Thoracic aorta (tissue), 2 donors: ENCODE data around the gene KCNJ6. TPM values are rescaled to one million over a fixed set of nuclear protein-coding genes. Genes with fewer than 3 reads are reported as not detected.

ENCODE experiments used
- ATAC-seq: fragments of 150-250 bp; one replicate; pipeline ENCODE4 v1.8.0; 2017; ENCODE audit warnings: low read depth; ENCODE audit not compliant: insufficient number of reproducible peaks, low FRiP score
- DNase-seq: peaks from one replicate; pipeline ENCODE4 v3.0.0-alpha.2; 2020; ENCODE audit warnings: low spot score
- H3K27ac ChIP-seq, 2 donors: fragments of 200-600 bp; sonication (generic); 1 replicate in 1 of 2; 2 replicates in 1 of 2; pipeline ENCODE4 v1.5.1; 2016; ENCODE audit warnings: mild to moderate bottlenecking in 2 of 2, moderate library complexity in 2 of 2
- H3K27me3 ChIP-seq: fragments of 200-600 bp; sonication (generic); replicated peaks from 2 replicates; pipeline ENCODE4 v1.6.0; 2016; ENCODE audit warnings: mild to moderate bottlenecking; ENCODE audit not compliant: insufficient read depth
- H3K36me3 ChIP-seq: fragments of 200-600 bp; sonication (generic); one replicate; pipeline ENCODE4 v1.5.1; 2016
- H3K4me1 ChIP-seq, 2 donors: fragments of 200-600 bp; sonication (generic); 1 replicate in 1 of 2; 2 replicates in 1 of 2; pipeline versions ENCODE4 v1.5.1 to v1.6.0; 2016; ENCODE audit warnings: low read depth in 2 of 2, mild to moderate bottlenecking in 1 of 2; ENCODE audit not compliant: control insufficient read depth in 1 of 2
- H3K4me3 ChIP-seq: fragments of 200-600 bp; sonication (generic); 2 replicates; pipeline ENCODE4 v1.5.1; 2016; ENCODE audit warnings: mild to moderate bottlenecking
- H3K9me3 ChIP-seq: fragments of 200-600 bp; sonication (generic); 2 replicates; pipeline ENCODE4 v1.5.1; 2016
- CTCF ChIP-seq: fragments of 200-600 bp; sonication (generic); IDR thresholded peaks from one replicate; pipeline ENCODE4 v1.5.1; 2019; ENCODE audit warnings: antibody characterized with exemption
- total RNA-seq, 2 donors: library from RNA; depleted of rRNA; stranded (reverse); fragments of >200 nt; gene quantifications; one replicate each; pipeline versions ENCODE4 v1.1.0 to v1.2.3, GENCODE V29; 2016

Gene KCNJ6
- total RNA-seq, 2 donors from 2014 or later, result not detected

DNA sequence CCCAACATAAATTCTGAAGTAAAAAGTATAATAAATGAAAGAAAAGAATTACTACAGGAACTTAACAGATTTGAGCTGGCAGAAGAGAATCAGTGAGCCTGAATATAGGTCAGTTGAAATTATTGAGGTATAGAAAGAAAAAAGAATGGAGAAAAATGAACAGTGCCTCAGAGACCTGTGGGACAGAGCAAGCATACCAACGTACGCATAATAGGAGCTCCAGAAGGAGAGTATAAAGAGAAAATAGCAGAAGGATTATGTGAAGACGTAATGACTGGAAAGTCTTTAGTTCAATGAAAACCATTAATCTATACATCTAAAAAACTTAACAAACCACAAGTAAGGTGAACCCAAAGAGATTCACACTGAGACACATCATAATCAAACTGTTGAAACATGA is 287.9 kb downstream of the KCNJ6 start:
- ATAC-seq (no peak), DNase-seq (no peak)
- Histone ChIP-seq H3K27ac (no peak overlapping the region), H3K36me3 (no peaks in the 10 kb centered on the region), H3K9me3 (no peaks in the 10 kb centered on the region), H3K4me1 (peaks cover 0 to 13% of the 10 kb centered on the region in 2 donors), H3K27me3 (no peaks in the 10 kb centered on the region), H3K4me3 (no peak overlapping the region)
- TF ChIP-seq CTCF, result no peak

DNA sequence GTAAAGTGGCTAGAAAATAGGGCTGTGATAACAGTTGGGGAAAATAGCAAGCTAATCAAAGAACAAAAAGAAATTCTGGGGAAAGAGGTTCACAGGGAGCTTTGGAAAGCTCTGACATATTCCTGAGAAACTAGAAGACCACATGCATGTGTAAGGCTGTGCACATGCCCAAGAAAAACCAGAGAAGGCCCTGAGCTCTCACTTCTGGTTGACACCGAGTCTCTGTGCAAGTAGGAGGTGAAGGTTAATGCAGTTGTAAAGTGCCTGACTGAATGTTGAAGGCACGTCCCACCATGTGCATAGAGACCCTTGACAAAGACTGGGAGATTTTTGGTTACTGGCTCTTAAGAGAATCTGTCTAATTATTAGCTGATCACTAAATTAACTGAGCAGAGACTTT is 288.7 kb downstream of the KCNJ6 start:
- peaks cover 6 to 21% of the 10 kb centered on the region in 2 donors for H3K4me1 ChIP-seq
- no peak for TF ChIP-seq CTCF
- DNase-seq (no peak), ATAC-seq (no peak)
- no peaks in the 10 kb centered on the region for H3K36me3 ChIP-seq
- no peak overlapping the region for H3K4me3 ChIP-seq
- H3K27me3 ChIP-seq, result no peaks in the 10 kb centered on the region
- no peaks in the 10 kb centered on the region for H3K9me3 ChIP-seq
- no peak overlapping the region for H3K27ac ChIP-seq

DNA sequence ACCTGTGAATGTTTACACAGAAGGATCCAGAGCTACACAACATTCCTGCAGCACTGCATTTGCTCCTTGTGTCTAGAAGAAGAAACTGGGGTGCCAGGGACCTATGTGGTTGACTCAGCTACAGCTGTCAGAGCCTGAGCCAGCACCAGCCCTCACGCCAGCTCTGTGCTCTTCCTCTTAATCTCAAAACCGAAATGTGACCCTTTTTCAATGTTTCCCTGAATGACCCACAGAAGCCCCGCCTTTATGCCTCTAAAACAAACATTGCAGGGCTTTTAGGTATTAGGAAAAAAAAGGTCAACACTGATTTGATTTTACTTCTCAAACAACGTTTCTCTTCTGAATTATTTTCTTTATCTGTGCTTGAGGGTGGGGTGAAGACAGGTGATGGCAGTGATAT is 289.2 kb downstream of the KCNJ6 start:
- Histone ChIP-seq H3K4me3 (no peak overlapping the region), H3K9me3 (no peaks in the 10 kb centered on the region), H3K27me3 (no peaks in the 10 kb centered on the region), H3K36me3 (no peaks in the 10 kb centered on the region), H3K4me1 (peaks cover 7 to 25% of the 10 kb centered on the region in 2 donors), H3K27ac (no peak overlapping the region)
- ATAC-seq, result no peak
- TF ChIP-seq CTCF, result no peak
- no peak for DNase-seq

GRCh38 chr21:37626320-37626719 is 289.9 kb downstream of the KCNJ6 start:
- Histone ChIP-seq H3K27me3 (no peaks in the 10 kb centered on the region), H3K27ac (no peak overlapping the region), H3K4me3 (no peak overlapping the region), H3K4me1 (peaks cover 7 to 26% of the 10 kb centered on the region in 2 donors), H3K9me3 (no peaks in the 10 kb centered on the region), H3K36me3 (no peaks in the 10 kb centered on the region)
- ATAC-seq, result no peak
- DNase-seq, result no peak
- no peak for TF ChIP-seq CTCF

DNA sequence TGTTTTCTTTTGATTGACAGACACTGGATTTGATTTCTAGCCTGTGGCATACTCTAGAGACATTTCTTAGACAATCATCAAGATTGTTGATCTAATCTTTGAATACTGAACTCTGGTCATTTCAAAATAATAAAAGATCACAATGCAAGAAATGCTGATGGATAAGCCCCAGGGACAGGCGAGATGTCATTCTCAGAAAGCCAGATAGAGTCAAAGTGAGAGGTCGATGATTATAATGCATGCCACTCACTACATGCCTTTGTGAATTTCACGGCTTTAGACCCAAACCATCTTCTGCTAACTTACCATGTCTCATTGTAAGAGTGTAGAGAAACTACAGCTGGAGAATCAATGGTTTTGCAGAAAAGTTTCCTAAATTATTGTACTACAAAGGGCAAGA is 292.6 kb downstream of the KCNJ6 start:
- H3K4me1 ChIP-seq, result peaks cover 19 to 51% of the 10 kb centered on the region in 2 donors
- H3K4me3 ChIP-seq, result no peak overlapping the region
- H3K36me3 ChIP-seq, result no peaks in the 10 kb centered on the region
- no peak overlapping the region for H3K27ac ChIP-seq
- no peak for TF ChIP-seq CTCF
- no peaks in the 10 kb centered on the region for H3K27me3 ChIP-seq
- no peaks in the 10 kb centered on the region for H3K9me3 ChIP-seq
- ATAC-seq (no peak), DNase-seq (no peak)
